ENCODE measurements around the gene MAPKAP1. TPM values are rescaled to one million over a fixed set of nuclear protein-coding genes. Genes with fewer than 3 reads are reported as not detected.

The MAPKAP1 gene
- total and polyA plus RNA-seq, 2 of the 13 experiments (the other 11 are each of a cell fraction or from before 2014, with no cell fraction given), result 45.0 to 64.3 TPM

- TF ChIP-seq ZNF335 (CRISPR knock-in tag; IDR thresholded peaks at IDR 0.05), result no peak
- no peak for TF ChIP-seq USF2 (IDR thresholded peaks at IDR 0.05; ENCODE audit: low read depth, low read length)
- no peak for TF ChIP-seq USF2 (CRISPR knock-in tag; IDR thresholded peaks at IDR 0.05; ENCODE audit: borderline replicate concordance)
- no peak for TF ChIP-seq ZFX (CRISPR knock-in tag; IDR thresholded peaks at IDR 0.05; ENCODE audit: low read depth)
- TF ChIP-seq NFIB (CRISPR knock-in tag; IDR thresholded peaks at IDR 0.05; ENCODE audit: borderline replicate concordance), result no peak
- no peak for TF ChIP-seq ZNF142 (CRISPR knock-in tag; IDR thresholded peaks at IDR 0.05)
- TF ChIP-seq MTA3 (CRISPR knock-in tag; IDR thresholded peaks at IDR 0.05), result no peak
- TF ChIP-seq GMEB2 (CRISPR knock-in tag; IDR thresholded peaks at IDR 0.05; ENCODE audit: low read depth), result no peak
- TF ChIP-seq ZNF607 (CRISPR knock-in tag; IDR thresholded peaks at IDR 0.05; ENCODE audit: borderline replicate concordance), result no peak
- no peak for TF ChIP-seq ZIK1 (CRISPR knock-in tag; IDR thresholded peaks at IDR 0.05; ENCODE audit: borderline replicate concordance, low read depth)
- no peak for TF ChIP-seq MBD4 (IDR thresholded peaks at IDR 0.05; ENCODE audit: borderline replicate concordance, low read length)
- no peak for TF ChIP-seq ATF2 (CRISPR knock-in tag; IDR thresholded peaks at IDR 0.05)
Observed at GRCh38 chr9:125629446-125629845, 77.6 kb downstream of the MAPKAP1 start (continued).

Data from HepG2 (cell line).